Esophagus mucosa (tissue), 1 donor: ENCODE measurements around the gene HIPK2. TPM values are rescaled to one million over a fixed set of nuclear protein-coding genes. Genes with fewer than 3 reads are reported as not detected.

Experiments
- ATAC-seq: fragments of 200-7000 bp; cut with Tn5 transposase; one replicate; pipeline ENCODE4 v1.9.1; 2020
- total RNA-seq: library from RNA; stranded (reverse); gene quantifications from one replicate; pipeline ENCODE4 v1.2.4, GENCODE V29; 2023
- donor health status: DM: yes; HTN: yes; CAD: no.

HIPK2 gene
- total RNA-seq, 1 donor from 2014 or later: 39.5 TPM

DNA sequence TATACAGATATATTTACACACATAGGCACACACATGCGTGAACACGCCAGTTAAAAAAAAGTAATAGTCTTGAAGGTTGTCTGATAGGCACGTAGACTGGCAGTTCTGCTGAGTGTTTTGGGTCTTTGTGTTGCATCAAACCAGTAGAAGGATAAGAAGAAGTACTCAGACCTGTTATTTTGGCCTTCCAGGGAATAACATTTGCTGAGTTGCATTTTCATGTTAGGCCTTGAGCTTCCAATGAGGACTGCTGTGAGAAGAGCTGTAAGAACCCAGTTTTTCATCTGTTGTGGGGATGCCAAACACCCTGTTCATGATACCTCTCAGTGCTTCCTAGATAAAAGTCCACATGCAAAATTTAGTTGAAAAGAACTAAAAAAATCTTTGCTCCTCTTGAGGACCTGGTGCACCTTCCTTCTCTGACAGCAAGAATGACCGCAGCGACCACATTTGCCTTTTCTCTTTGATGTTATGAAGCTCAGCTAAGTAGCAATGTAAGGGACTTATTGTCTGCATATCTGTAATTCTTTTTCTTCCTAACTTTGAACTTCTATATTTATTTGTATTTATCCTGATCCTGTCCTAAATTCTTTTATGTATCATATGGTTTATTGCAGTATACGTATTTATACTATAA is 27.2 kb downstream of the HIPK2 start:
- no peak for ATAC-seq

DNA sequence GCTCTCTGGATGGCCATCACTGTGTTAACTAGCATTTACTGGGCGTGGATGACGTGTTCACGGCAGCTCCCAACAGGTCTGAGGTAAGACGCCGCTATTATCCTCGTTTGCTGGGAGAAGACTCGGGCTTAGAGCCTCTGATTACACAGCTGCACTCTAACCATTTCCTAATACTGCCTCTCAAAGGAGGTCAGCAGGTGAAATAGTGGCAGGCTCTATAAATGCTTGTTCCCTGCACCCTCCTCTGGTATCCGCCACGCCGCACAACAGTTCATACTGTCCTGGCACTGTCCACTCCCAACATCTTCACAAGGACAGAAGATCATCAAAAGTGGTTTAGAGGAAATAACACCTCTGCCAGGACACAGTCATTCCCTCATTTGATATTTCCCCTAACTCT is 28.3 kb downstream of the HIPK2 start:
- ATAC-seq: peak; percentile 75

DNA sequence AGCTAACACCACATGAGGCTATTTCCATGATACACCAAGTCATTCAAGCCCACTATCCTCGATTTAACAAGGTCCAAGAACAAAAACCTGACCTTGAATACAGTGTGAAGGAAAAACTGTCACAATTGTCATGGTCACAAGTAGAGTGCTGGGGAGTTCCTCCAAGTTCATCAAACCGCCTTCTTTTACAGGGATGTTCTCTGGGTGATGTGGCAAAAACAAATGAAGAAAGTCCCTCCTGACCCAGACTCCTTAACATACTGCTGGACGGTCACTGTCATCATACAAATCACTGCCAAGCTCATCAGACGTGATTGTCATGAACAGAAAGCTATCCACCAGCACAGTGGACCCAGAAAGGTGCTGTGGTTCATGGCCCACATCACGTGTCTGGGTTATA is 28.9 kb downstream of the HIPK2 start:
- no peak for ATAC-seq

DNA sequence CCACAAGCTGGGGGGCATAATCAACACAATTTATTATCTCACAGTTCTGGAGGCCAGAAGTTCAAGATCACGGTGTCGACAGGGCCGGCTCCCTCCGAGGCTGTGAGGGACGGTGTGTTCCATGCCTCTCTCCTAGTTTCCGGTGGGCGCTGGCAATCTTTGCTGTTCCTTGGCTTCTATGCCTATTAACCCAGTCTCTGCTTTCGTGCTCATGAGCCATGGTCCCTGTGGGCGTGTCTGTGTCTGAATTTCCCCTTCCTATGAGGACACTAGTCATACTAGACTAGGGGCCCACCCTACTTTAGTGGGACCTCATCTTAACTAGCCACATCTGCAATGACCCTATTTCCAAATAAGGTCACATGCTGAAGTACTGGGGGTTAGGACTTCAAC is 29.4 kb downstream of the HIPK2 start:
- no peak for ATAC-seq

DNA sequence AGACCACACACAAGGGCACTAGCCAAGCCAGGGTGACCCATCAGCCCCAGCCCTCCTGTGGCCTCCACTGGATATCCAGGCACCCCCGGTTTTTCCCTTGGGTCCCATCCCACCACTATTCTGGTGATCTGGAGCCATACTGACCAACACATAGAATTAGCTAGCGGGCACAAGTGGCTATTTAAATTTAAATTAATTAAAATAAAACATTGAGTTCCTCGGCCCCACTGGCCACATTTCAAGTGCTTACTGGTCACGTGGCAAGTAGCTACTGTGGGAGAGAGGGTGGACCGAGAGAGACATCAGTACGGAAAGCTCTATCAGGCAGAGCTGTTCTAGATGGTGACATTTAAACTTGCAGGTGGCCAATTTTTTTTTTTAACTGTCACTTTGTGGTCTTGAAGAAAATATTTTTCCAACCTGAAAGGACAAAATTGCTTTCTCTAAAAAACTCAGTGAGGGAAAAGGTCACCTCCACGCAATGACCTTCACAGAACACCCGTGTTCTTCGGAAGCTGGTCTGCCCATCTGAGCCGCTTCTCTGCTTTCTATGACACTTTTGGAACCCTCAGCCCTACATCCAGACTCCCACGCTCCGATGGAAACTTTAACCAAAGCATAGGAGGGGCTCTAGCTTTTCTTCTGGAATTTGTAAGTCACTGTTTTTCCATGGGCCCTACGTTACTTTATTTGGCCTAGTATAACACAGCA is 30.0 kb downstream of the HIPK2 start:
- ATAC-seq: no peak

DNA sequence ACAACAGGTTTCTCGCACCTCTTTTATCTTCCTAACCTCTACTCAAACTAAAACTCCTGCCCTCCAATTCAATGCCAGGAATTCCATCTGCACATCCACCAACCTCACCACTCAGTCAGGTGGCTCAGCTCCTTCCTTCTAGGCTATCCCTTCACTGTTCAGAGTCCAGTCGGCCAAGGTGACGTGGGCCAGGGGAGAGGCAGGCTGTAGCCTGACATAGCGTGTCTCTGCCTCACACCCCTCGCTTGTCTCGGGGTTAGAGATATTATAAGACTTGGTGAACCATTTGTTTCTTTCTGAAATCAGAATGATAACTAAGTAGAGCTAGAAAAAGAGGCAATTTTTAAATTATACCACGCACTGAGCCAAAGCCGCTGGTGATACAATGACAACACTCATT is 31.1 kb downstream of the HIPK2 start:
- ATAC-seq: no peak

DNA sequence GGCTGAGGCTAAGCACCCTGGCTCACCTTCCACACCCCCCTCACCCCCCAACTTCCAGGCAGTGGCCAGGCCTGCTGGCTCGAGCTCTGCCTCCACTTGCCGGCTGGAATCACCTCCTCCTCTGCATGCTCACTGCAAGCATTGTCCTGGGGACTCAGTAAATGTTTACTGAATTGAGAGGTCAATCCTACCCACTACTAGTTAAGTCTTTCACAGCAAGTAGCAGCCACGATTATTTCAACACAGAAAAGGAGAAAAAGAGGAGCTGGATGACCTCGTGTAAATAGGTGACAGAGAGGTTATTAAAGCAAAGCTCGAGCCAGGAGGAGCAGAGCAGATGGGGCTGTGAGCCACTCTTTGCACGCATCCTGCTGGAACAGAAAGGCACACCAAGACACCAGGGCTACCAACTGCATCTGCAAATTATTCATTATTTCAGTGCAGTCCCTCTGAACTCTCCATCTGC is 32.1 kb downstream of the HIPK2 start:
- no peak for ATAC-seq

DNA sequence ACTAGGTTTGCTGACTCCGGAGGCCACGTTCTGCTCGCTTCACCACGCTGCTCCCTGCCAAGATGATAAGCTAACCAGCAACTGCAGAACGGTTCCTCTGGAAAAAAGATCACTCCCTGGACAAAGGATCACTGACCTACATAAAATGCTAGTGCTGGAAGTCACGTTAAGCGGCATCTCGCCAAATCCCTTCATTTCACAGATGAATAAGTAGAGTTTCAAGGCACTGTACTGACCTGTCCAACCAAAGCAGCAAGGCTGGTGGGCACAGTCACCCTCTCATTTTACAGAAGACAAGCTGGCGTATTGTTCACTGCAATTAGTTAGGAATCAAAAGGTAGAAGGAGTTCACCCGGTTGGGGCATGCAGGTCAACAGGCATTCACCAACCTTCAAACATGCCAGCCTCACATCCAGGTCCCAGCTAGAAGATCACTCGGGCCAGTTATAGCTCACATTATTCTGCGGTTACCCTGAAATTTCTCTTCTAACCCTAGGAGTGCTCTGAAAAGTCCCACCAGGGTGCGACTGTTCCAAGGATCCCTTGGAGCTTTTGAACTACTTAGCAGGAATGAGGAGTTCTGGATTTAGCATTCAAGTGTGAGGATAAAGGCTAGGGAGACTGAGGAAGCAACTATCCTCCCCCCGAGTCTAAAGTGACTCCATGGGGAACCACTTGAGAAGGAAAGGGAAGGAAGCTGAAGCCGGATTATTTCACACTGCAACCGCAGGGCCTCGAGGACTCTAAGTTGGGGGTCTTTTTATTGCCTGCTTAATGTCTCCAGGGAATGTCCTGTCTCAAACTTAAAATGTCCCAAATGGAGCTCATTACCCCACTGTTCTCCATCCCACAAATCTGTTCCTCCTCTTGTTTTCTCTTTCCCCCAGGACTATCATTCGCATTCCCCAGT is 32.8 kb downstream of the HIPK2 start:
- ATAC-seq: no peak

DNA sequence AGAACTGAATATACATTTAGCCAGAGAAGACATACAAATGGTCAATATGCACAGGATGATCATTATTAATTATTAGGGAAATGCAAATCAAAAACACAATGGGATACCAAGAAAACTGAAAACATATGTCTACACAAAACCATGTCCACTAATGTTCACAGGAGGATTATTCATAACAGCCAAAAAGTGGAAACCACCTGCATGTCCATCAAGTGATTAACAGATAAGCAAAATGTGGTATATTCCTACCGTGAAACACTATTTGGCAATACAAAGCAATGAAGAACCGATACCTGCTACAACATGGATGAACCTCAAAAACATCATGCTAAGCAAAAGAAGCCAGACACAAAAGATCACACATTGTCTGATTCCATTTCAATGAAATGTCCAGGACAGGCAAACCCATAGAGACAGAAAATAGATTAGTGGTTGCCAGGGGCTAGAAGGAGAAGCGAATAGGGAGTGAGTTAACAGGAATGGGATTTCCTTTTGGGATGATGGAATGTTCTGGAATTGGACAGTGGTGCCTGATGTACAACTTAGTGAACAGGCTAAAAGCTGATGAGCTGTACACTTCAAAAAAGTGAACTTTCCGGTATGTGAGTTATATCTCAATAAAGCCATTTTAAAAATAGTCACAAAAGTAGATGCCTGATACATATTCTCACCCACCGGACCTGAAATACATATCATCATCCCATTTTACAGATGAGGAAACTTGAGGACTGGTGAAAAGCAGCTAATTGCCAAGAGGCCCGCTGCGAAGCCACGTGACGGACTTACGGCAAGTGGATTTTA is 33.6 kb downstream of the HIPK2 start:
- no peak for ATAC-seq

DNA sequence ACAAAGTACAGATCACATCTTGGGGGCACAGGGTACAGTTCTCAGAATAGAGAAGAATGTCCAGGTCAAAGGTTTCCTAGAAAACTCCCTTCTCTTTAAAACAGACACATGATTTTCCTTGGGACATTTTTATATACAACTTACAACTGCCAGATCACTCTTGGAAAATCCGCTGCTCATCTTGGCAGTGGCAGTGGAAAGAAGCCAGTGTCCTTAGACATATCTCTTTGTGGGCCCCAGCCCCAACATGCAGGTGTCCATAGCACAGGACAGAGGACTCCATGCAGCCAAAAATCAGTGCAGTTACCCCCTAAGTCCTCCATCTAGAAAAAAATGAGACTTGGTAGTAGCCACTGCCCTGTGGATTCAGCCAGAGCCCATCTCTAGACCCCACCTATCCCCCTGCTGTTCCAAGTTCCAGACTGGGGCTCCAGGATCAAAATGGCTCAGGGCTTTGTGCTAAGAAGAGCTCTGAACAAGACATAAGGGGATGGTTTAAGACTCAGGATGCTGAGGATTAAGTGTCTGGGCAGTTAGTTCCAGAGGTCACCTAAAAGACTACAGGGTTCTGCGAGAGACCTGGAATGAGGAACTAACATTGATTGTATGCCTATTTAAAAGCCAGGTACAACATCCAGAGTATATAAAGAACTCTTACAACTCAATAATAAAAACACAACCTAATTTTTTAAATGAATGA is 34.4 kb downstream of the HIPK2 start:
- ATAC-seq: no peak

DNA sequence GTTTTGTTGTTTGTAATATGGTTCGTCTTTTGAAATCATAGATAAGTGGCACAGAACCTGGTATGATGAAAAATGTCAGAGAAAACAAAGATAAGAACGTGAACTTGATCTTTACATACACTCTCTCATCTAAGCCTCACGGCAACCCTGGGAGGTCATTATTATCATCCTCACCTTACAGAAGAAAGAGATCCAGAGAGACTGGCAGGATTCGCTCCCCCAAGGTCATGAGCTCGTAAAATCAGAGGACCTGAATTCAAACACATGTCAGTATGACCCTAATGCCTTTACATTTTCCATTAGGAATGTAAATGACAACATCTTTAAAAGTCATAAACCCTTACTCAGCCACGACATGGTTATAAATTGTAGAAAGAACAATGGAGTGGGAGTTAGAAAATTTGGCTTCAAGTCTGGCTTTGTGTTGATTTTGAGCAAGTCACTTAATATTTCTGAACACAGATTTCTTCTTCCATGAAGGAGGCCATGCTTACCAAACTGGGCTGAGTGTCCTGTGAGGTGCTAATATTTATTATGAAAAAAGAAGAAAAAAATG is 35.9 kb downstream of the HIPK2 start:
- no peak for ATAC-seq

DNA sequence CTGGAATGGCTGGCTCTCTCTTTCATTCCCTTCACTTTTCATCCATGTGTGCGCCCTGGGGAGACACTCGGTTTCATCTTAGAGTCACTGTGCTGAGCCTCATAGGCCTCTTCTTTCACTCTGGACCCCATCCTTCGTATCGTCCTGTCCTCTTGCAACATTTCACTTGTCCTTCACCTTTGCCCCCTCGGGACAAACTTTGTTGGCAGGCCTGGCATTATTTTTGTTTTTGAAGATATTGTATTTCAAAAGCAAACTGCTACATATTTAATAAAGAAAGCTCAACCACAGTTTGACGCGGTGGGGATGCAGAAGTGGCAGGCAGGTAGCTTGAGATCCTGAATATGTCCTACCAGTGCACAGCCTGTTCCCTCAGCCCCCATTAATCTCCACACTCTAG is 36.6 kb downstream of the HIPK2 start:
- no peak for ATAC-seq

DNA sequence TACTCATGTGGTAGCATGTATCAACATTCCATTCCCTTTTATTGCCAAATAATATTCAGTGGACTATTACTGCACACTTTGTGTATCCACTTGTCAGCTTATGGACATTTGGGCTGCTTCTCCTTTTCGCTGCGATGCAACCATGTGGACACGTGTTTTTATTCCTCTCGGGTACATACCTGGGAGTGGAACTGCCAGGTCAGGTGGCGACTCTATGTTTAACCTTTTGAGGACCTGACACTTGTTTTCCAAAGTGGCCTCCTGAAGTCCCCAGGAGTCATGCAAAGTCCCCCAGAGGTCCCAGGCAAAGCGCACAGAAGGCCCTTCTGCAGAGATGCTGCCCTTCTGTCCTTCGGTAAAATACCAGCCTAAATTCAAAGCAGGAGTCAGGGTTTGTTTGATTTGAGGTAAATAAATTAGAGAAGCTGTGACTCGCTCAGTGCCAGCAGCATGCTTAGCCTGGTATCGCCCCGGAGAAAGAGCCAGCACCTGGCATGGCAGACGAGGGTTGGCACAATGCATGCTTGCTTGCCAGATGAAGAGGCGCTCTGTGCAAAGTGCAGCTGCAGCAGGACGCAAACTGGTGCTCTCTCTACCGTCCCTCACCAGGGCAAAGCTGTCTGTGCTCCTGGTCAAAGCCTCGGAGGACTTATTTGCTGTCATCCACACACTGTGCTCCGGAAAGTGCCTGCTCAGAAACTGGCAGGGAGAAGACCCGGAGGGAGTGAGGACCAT is 37.8 kb downstream of the HIPK2 start:
- peak; percentile 20 for ATAC-seq

DNA sequence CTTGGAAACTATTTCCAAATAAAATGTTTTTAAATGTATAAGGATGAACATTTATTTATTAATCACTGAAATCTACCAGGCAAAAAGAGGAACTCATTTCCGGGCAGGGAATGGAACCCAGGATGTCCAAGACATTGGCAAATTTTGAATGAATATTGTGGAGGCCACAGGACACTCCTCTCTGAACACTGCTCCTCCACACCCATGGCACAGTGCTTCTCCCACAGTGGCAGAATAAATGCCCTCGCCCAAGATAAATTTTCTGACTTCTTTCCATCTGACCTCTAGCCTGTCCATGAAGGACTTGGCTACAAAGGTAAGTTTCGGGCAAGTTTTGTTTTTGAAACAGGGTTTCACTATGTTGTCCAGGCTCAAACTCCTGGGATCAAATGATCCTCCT is 39.0 kb downstream of the HIPK2 start:
- ATAC-seq: no peak

DNA sequence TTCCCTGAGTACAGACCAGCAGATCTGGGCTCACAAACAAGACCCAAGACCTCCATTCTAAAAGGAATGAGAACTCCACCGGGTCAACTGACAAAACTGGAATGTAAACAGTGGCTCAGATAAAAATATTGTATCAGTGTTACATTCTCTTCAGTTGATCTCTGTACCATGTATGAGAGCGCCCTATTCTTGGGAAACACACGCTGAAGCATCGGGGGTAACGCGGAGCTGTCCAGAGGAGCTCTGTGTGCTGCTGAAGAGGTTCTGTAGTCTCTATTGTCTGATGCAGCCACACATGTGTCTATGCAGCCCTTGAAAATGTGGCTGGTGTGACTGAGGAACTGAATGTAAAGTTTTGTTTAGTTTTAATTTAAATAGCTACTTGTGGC is 39.7 kb downstream of the HIPK2 start:
- ATAC-seq: no peak

DNA sequence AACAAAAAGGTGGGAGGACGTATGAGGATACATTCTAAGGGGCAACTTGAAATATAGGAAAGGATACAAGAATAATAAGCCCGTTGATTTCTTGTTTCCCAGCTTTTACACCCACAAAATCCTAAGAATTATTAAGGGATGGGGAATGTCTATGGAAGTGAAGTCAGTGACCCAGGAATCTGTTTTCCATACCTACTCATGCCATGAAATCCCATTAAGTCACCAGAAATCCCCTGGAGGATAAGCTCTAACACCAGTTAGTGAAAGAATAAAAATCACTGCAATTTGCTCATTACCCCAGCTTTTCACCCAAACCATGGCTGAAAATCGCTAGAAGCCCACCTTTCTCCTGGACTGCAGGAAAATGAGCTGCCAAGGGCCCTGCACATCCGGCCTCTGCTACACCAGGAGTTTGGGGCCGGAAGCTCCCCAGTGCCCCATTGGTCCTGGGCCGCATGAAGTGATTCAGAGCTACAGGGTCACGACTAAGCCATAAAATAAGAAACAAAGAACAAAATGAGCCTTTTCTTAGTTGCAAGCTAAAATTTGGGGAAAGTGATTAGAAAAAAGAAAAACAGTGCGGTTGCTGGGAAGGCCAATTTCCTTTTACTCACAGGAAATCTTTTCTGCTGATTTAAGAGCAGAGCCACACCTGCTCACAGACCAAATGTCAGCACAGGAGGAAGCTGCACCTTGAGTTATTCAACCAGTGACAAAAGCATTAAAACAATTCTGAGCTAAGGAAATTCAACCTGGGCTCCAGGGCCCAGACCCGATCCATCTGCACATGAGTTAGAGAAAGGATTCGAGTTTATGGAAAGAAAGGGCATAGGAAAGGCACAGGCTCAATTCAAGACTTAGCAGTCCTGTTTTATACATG is 40.3 kb downstream of the HIPK2 start:
- ATAC-seq: peak; percentile 30

DNA sequence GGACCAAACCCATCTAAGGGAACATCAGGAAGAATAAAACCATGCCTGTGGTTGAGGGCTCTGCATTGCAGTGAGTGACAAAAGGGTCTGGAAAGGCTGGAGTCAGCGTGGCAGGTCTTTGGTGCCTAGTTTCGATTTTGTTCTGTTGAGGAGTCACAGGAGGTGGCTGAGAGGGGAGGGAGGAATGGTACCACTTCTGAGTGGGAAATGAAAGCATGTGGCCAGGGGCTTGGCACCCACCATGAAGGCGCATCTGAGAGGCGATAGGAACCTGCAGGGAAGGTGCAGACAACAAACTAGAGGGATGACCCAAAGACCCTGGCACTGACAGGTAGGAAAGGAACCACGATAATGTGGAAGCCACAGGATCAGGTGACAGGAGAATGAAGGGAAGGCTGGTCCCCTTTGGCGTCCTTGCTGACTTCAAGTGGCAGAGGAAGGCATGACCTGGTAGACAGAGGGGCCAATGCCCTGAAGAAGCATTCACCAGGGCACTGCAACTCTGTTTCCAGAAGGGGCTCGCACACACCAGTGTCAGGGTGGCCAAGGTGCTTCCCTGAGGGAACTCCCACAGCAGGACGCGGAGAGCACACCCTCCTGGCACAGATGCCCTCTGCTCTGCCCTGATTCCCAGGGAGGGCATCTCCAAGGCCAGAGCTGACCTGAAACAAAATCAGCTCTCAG is 41.7 kb downstream of the HIPK2 start:
- ATAC-seq: no peak

DNA sequence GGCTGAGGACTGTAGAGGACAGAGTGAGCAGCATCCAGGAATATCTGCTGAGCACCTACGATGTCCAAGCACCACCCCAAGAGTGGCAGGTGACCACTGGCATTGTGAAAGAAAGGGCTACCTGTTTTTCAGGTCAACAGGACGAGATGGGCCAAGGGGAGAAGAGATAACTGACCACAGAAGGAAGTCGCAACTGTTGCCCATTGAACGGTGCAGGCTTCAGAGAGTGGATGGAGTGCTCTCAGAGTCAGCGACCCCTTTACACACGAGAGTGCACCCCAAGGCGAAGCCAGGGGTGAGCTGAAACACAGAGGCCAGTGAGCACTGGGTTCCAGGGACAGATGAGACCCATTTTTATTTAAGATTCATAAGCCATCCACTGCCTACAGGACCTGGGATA is 42.3 kb downstream of the HIPK2 start:
- ATAC-seq: no peak

DNA sequence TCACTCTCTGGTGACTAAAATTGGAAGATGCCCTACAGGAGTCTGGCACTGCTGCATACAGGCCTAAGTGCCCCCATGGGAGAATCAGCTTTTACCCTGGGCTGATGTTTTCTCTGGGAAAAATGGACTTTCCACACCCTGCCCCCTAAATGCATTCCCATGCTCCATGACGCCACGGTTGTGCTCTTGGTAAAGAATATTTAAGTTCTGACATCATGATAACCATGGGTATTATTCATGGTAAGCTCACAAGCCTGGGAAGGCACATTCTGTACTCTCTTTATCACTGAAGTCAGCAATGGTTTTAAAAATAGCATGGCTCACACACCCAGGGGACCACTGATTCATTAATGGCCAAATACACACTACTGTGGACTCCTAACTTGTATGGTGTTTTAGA is 43.4 kb downstream of the HIPK2 start:
- peak; percentile 24 for ATAC-seq
